GM19463 (cell line): ENCODE measurements around the gene EXOC3.
"Not testable (repeated sequence)": the region's sequence is repeated elsewhere in the genome, so short reads cannot be mapped to it uniquely, and the experiment has no call there.

Source experiments
- ATAC-seq: cut with Tn5 transposase; IDR thresholded peaks from one replicate; pipeline ENCODE4 v1.9.1; 2021; ENCODE audit warnings: mild to moderate bottlenecking, moderate library complexity; ENCODE audit not compliant: unreplicated experiment

Gene EXOC3

GRCh38 chr5:499233-500209, 56.5 kb downstream of the EXOC3 start:
- no peak for ATAC-seq

DNA sequence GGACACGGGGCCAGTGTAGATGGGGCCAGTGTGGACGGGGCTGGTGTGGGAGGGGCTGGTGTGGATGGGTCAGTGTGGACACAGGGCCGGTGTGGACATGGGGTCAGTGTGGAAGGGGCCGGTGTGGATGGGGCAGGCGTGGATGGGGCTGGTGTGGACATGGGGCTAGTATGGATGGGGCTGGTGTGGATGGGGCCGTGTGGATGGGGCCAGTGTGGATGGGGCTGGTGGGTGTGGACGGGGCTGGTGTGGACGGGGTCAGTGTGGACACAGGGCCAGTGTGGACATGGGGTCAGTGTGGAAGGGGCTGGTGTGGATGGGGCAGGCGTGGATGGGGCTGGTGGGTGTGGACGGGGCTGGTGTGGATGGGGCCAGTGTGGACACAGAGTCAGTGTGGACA, 57.5 kb downstream of the EXOC3 start:
- ATAC-seq = no peak

DNA sequence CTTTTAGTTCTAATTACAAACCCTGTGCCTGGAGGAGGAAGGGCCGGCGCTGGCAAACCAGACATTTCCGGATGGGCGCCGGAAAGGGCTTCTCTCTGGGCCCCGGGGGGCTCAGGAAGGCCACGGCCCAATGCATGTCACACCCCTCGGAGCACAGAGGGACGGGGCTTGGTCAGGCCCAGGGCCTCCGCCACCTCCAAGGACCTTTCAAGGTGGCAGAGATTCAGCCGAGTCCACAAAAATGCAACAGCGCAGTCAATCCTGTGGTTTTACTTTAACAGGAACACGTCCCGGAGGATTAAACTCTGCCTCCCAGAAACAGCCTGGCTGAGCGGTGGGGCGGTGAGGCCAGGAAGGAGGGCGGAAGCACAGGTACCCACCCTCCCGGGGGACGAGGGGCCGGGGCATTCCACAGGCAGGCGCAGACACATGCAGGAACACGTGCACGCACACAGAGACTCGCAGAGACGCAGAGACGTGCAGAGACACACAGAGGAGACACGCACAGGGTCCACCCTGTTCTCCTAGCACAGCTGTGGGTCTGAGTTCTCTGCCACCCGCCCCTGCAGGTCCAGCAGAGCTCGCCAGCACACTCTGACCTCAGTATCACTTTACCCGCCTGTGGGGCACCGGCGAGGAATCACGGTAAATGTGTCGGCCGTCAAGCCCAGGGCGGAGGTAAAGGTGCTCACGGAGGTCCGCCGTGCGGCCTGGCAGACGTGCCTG, 58.3 kb downstream of the EXOC3 start:
- no peak for ATAC-seq

GRCh38 chr5:501831-502184, 58.8 kb downstream of the EXOC3 start:
- no peak for ATAC-seq

GRCh38 chr5:502325-503079, 59.5 kb downstream of the EXOC3 start:
- ATAC-seq = no peak

GRCh38 chr5:504326-505154, 61.6 kb downstream of the EXOC3 start:
- ATAC-seq = no peak

DNA sequence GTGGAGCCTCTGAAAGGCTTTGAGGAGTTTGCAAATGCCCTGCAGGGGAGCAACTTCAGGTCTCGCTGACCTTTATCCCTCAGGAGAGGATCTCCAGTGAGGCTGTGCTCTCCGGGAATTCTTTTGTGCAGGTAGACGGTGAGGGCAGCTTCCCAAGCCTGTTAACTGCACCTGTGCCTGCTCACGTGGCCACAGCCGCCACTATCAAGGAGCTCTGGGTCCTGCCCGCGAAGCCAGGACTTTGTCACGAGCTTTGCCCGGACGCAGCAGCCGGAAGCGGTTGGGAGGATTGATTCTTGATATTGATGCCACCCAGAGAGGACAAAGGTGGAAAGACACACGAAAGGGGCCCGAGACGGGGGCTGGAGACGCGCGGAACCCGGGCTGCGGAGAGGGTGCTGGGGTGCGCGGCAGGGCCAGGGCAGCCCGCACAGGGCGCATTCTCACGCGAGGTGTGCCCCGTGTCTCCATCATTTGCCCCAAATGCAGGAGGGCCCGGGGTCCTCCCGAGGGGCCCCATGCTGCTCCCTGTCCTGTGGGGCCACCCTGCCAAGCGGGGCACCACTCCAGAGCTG, 63.1 kb downstream of the EXOC3 start:
- ATAC-seq = no peak

- ATAC-seq = not testable (repeated sequence)
These were observed 65.1 kb downstream of the EXOC3 start for GRCh38 chr5:507986-508575.

- no peak for ATAC-seq
These were observed 66.7 kb downstream of the EXOC3 start for GRCh38 chr5:509611-510185.

DNA sequence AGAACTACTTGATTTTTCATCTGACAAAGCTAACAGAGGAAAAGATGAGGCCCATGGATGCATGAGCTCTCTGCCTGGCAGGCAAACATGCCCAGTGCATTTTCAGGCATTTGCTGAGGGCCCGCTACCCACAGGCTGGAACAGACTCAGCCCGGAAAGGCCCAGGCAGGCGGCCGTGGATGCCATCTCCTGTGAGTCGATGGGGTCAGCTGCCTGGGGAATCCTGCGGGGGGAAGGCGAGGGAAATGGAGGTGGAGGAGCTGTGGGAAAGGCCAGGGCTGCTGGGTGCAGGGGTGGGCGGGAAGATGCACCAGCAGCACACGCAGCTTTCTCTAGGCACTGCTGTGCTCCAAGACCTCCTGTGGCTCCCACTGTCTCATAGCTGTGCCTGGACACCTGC, 67.5 kb downstream of the EXOC3 start:
- no peak for ATAC-seq

GRCh38 chr5:511476-511875, 68.5 kb downstream of the EXOC3 start:
- no peak for ATAC-seq

DNA sequence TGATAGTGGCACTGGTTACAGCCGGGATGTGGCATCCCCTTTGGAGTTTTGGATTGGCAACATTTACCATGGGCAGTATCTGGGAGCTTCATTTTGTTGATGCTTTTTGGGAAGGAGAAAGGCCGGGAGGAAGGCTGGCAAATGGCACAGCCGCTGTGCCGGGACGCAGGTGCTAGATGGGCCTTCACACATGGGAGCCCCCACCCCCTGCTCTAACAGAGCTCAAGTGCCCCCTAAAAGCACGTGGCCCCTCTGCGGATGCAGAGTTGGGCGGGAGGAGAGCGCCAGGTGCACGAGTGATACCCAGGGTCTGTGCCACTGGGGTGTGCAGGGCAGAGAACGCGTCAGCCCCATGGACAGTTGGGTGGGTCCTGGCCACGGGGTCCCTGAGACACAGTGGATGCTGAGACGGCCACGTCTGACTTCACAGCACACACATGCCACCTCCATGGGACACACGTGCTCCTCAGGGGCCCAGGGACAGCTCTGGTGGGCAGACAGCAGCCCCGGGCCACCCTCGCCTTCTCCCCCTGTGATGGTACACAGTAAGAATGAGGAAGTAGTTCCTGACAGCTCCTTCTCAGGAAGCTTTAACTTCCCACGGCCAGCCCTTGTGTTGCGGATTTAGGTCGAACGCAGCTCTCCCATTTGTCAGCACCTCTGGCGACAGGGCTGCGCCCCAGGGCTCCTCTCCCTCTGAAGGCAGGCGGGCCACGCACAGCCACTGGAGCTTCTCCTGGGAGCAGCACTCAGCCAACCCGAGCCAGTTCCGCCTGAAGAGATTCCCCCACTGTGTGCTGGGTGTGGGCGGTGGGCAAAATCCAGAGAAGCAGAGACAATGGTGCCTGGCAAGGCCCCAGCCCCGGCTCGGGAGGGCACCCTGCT, 70.5 kb downstream of the EXOC3 start:
- no peak for ATAC-seq

- ATAC-seq = no peak
These were observed 71.1 kb downstream of the EXOC3 start for GRCh38 chr5:514101-514485.

GRCh38 chr5:514673-515072, 71.7 kb downstream of the EXOC3 start:
- no peak for ATAC-seq

DNA sequence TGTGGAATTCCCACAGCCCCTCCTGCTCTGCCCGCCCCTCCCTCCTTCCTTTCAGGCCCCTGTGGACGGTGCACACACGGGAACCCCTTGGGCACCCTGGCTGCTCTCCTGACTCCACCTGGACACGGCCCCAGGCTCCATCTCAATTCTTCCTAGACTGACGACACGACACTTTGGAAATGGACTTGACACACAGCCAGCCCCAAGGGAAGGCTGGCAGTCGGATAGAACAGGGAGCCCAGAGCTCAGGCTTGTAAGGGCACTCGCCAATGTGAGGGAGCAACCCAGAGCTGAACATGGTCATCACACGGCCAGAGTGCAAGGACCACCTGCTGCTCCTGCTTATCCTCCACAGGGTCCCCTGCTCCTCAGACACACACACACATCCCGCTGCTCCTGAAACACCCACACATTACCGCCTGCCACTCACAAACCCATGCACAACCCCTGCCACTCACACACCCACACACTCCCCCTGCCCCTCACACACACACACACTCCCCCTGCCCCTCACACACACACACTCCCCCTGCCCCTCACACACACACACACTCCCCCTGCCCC, 72.4 kb downstream of the EXOC3 start:
- ATAC-seq = no peak

- no peak for ATAC-seq
These were observed 73.5 kb downstream of the EXOC3 start for GRCh38 chr5:516338-516925.
